Measurements from ENCODE around the gene CFAP298. TPM values are rescaled to one million over a fixed set of nuclear protein-coding genes. Genes with fewer than 3 reads are reported as not detected.
"Not testable (repeated sequence)": the region's sequence is repeated elsewhere in the genome, so short reads cannot be mapped to it uniquely, and the experiment has no call there.

CFAP298 gene
- total and polyA plus RNA-seq, 11 donors = 14.2 to 36.0 (median 20.8) TPM

GRCh38 chr21:32565856-32566465 lies 46.2 kb downstream of the CFAP298 start:
- 82 to 86% (median 84%) methylated on average over 2 of the region's 2 CpGs for whole genome bisulfite sequencing, 4 donors
- ATAC-seq = no peak
- peaks cover 0 to 19% (median 9%) of the 10 kb centered on the region in 12 donors for H3K4me1 ChIP-seq

DNA sequence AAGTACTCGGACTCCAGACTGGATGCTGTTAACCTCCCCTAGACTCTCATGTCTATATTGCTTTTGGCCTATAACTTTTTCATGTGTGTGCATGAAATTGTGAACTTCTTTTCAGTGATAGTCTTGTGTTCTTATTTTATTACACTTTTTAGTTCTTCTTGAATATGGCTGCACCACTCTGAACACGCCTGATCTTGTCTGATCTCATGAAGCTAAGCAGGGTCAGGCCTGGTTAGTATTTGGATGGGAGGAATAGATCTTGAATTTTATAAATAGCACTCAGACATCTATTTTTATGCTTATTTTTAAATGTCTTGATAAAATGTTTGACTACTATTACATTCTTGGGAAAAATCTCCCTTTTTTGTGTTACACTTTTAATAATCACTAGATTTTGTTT lies 49.3 kb downstream of the CFAP298 start:
- peak overlapping the region in 8 of 12 donors; percentile 5 to 70 (median 56) for H3K27ac ChIP-seq
- H3K27me3 ChIP-seq = no peaks in the 10 kb centered on the region
- 78 to 95% (median 89%) methylated on average over 2 of the region's 2 CpGs for WGBS, 4 donors
- H3K36me3 ChIP-seq = no peaks in the 10 kb centered on the region
- DNase-seq = no peak
- H3K9me3 ChIP-seq = peaks cover 0 to 17% (median 2%) of the 10 kb centered on the region in 12 donors
- intact Hi-C loops (cut with DNase I) = loop anchor here in 6 of 10 donors (1.0 to 10.0 kb wide), 6 partner anchors 36 to 160 kb away; no protein-coding TSS in a partner anchor
- H3K4me3 ChIP-seq = no peak overlapping the region
- no peak for ATAC-seq
- TF ChIP-seq, protein P1, sequence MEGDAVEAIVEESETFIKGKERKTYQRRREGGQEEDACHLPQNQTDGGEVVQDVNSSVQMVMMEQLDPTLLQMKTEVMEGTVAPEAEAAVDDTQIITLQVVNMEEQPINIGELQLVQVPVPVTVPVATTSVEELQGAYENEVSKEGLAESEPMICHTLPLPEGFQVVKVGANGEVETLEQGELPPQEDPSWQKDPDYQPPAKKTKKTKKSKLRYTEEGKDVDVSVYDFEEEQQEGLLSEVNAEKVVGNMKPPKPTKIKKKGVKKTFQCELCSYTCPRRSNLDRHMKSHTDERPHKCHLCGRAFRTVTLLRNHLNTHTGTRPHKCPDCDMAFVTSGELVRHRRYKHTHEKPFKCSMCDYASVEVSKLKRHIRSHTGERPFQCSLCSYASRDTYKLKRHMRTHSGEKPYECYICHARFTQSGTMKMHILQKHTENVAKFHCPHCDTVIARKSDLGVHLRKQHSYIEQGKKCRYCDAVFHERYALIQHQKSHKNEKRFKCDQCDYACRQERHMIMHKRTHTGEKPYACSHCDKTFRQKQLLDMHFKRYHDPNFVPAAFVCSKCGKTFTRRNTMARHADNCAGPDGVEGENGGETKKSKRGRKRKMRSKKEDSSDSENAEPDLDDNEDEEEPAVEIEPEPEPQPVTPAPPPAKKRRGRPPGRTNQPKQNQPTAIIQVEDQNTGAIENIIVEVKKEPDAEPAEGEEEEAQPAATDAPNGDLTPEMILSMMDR (IDR thresholded peaks at IDR 0.05) = no peak
- TF ChIP-seq POLR2A (IDR thresholded peaks at IDR 0.05) = no peak
- H3K4me1 ChIP-seq = peaks cover 0 to 11% (median 1%) of the 10 kb centered on the region in 12 donors

More at GRCh38 chr21:32565856-32566465, 46.2 kb downstream of the CFAP298 start:
- no peaks in the 10 kb centered on the region for H3K36me3 ChIP-seq
- no peaks in the 10 kb centered on the region for H3K27me3 ChIP-seq
- intact Hi-C loops (cut with DNase I) = loop anchor here in 5 of 10 donors (5.0 to 10.0 kb wide), 6 partner anchors 44 to 169 kb away; partner anchors contain the start of gene EVA1C (in 2 of the 5)
- peaks cover 0 to 17% (median 2%) of the 10 kb centered on the region in 12 donors for H3K9me3 ChIP-seq
- no peak for DNase-seq
- no peak overlapping the region for H3K27ac ChIP-seq
- TF ChIP-seq POLR2A (IDR thresholded peaks at IDR 0.05) = no peak
- TF ChIP-seq, protein P1 (IDR thresholded peaks at IDR 0.05) = no peak
- H3K4me3 ChIP-seq = no peak overlapping the region

DNA sequence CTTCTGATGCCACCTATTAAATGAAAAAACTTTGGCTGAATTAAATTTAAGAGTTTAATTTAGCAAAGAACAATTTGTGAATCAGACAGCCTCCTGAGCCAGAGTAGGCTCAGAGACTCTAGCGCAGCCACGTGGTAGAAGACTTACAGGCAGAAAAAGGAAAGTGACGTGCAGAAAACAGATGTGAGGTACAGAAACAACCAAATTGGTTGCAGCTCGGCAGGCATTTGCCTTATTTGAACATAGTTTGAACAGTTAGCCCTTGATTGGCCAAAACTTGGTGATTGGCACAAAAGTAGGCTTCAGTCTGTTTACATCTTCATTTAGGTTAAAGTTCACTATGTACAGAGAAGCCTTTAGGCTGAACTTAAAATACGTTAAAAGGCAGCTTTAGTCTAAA lies 49.8 kb downstream of the CFAP298 start:
- intact Hi-C loops (cut with DNase I) = loop anchor here in 6 of 10 donors (1.0 to 10.0 kb wide), 6 partner anchors 35 to 159 kb away; no protein-coding TSS in a partner anchor
- ATAC-seq = peak; percentile 55 to 84 (median 66)

DNA sequence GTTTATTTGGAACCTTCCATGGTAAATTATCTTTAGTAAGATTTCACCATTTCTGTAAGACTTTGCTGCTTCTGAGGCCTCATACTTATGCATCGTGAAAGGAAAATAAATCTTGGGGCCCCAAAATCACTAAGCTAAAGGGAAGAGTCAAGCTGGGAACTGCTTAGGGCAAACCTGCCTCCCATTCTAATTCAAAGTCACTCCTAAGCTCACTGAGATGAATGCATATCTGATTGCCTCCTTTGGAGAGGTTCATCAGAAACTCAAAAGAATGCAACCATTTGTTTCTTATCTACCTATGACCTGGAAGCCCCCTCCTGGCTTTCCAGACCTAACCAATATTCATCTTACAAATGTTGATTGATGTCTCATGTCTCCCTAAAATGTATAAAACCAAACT lies 50.7 kb downstream of the CFAP298 start:
- not testable (repeated sequence) for DNase-seq, ATAC-seq, H3K27me3 ChIP-seq, H3K36me3 ChIP-seq, H3K4me3 ChIP-seq
- 81 to 94% (median 90%) methylated on average over 1 of the region's 1 CpG for WGBS, 4 donors
- Histone ChIP-seq H3K27ac (peak overlapping the region in 2 of 12 donors; percentile 48 to 70), H3K4me1 (peaks cover 0 to 11% (median 1%) of the 10 kb centered on the region in 12 donors), H3K9me3 (peaks cover 0 to 17% (median 2%) of the 10 kb centered on the region in 12 donors)
- intact Hi-C loops (cut with DNase I) = loop anchor here in 5 of 10 donors (5.0 to 10.0 kb wide), 4 partner anchors 34 to 87 kb away; no protein-coding TSS in a partner anchor

More for the DNA sequence above, 49.8 kb downstream of the CFAP298 start:
- peak in 4 of 5 donors; percentile 58 to 62 (median 60) for DNase-seq
- Histone ChIP-seq H3K27me3 (no peaks in the 10 kb centered on the region), H3K4me3 (no peak overlapping the region), H3K36me3 (no peaks in the 10 kb centered on the region), H3K4me1 (peaks cover 0 to 11% (median 1%) of the 10 kb centered on the region in 12 donors), H3K9me3 (peaks cover 0 to 17% (median 2%) of the 10 kb centered on the region in 12 donors), H3K27ac (peak overlapping the region in 9 of 12 donors; percentile 5 to 70 (median 56))
- TF ChIP-seq, protein P1 (IDR thresholded peaks at IDR 0.05) = peak; percentile 37 to 81 (median 58)
- TF ChIP-seq POLR2A (IDR thresholded peaks at IDR 0.05) = no peak
- WGBS, 4 donors = 44 to 61% (median 51%) methylated on average over 5 of the region's 5 CpGs
